ENCODE results near the gene SH2D2A. TPM values are rescaled to one million over a fixed set of nuclear protein-coding genes. Genes with fewer than 3 reads are reported as not detected.

Gene SH2D2A
- total and polyA plus RNA-seq, 9 of the 15 experiments (the other 6 are each of a cell fraction or from before 2014, with no cell fraction given) = 0.89 to 33.6 (median 6.9) TPM

DNA sequence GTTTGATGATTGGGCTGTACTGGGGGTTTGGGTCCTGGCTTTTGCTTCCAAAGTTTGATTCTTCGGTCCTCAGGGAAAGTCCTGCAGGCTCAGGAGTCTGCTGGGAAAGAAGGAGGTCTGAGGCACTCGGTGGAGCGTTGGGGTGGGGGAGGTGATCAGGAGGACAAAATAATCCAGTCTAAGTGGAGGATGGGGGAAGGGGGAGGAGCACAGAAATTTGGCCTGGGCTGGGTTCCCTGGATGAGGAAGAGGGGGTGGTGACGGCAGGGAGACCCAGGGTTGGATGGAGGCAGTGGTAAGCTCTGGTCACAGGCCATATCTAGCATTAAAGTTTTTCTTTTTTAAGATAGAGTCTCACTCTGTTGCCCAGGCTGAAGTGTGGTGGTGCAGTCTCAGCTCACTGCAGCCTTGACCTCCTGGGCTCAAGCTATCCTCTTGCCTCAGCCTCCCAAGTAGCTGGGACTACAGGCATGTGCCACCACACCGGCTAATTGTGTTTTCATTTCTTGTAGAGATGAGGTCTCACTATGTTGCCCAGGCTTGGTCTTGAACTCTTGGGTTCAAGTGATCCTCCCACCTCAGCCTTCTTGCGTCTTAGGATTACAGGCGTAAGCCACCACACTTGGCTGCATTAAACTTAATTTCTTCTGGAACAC is 6.8 kb downstream of the SH2D2A start:
- FAIRE-seq = no peak
- no peak for ATAC-seq
- ChIA-PET POLR2A (interaction anchor here (0.9 to 1.1 kb wide), 3 partner anchors 13 to 81 kb away, joined by 3 read pairs; partner anchors contain the start of genes ISG20L2, METTL25B and NTRK1), CTCF (ENCODE audit: low intra/inter-chr PET ratio) (interaction anchor here (0.5 kb wide), 1 partner anchor 31 kb away, joined by 3 read pairs; no protein-coding TSS in a partner anchor)
- H3K9me3 ChIP-seq (replicated peaks; ENCODE audit: control insufficient read depth, insufficient read depth, low read depth, low read length) = no peaks in the 10 kb centered on the region
- peaks cover 25% of the 10 kb centered on the region; the same call in 2 of the 3 replicates for H3K36me3 ChIP-seq (ENCODE audit: control insufficient read depth, insufficient read depth, low read length)
- H3K9me1 ChIP-seq (ENCODE audit: control insufficient read depth, insufficient read depth, low read length) = no peaks in the 10 kb centered on the region
- no peak for DNase-seq (ENCODE audit: extremely low read depth in 1 of 4, low spot score in 3 of 4)
- TF ChIP-seq CC2D1A (IDR thresholded peaks at IDR 0.05) = no peak
- no peak for TF ChIP-seq KAT8 (IDR thresholded peaks at IDR 0.05; ENCODE audit: low read depth)
- no peak for TF ChIP-seq RBBP5 (IDR thresholded peaks at IDR 0.05; ENCODE audit: borderline replicate concordance, insufficient read depth, low read length, poor library complexity, severe bottlenecking)
- no peak for TF ChIP-seq TCF7L2 (IDR thresholded peaks at IDR 0.05; ENCODE audit: low read depth, low read length)
- in situ Hi-C loops (cut with MboI) = no loop called here
- H4K20me1 ChIP-seq (replicated peaks; ENCODE audit: control insufficient read depth, insufficient read depth, low read length) = no peaks in the 10 kb centered on the region
- no peaks in the 10 kb centered on the region for H3K27me3 ChIP-seq (ENCODE audit: control insufficient read depth in 2 of 2, insufficient read depth in 2 of 2, low read length in 2 of 2)
- no peak overlapping the region; a peak in 1 of 4 replicates for H3K9ac ChIP-seq (ENCODE audit: insufficient read depth in 1 of 2, low read depth in 2 of 2, low read length in 2 of 2)
- intact Hi-C loops (cut with micrococcal nuclease) = no loop called here
- no TSS peak for BruUV-seq (replicated peaks)
- no peak overlapping the region for H3K4me2 ChIP-seq (ENCODE audit: insufficient read depth, low read length)
- no peak overlapping the region for H2AFZ ChIP-seq (ENCODE audit: low read depth, low read length)
- WGBS (ENCODE audit: insufficient coverage, low coverage, missing lambda C conversion rate) = 64% methylated on average over 7 of the region's 7 CpGs
- no peak overlapping the region for H3K27ac ChIP-seq (ENCODE audit: extremely low read depth, low read depth, low read length)
- peaks cover 17% of the 10 kb centered on the region for H3K79me2 ChIP-seq (ENCODE audit: control insufficient read depth, insufficient read depth, low read length)
- H3K4me3 ChIP-seq = no peak overlapping the region
- H3K4me1 ChIP-seq (replicated peaks in 1 of 2; ENCODE audit: control insufficient read depth in 2 of 2, insufficient read depth in 2 of 2, low read length in 2 of 2) = peaks cover 39 to 40% of the 10 kb centered on the region in 2 experiments

DNA sequence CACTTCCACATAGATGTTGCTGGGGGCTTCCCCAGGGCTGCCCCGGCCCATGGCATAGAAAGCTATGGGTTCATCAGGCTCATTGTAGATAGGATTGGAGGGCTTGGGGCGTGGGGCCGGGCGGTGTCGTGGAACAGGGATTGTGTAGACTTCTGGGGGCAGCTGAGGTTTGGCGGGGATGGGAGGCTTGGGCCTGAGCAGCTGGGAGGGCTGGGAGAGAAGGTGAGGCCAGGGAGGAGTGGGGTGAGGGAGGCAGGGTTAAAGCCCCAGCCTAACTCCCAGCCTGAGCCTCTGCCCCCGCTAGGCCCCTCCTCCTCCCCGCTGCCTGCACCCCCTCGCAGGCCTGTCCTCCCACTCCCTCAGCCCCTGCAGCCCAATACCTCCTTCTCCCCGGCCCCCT is 7.4 kb downstream of the SH2D2A start:
- ATAC-seq (no peak), FAIRE-seq (no peak), DNase-seq (ENCODE audit: extremely low read depth in 1 of 4, low spot score in 3 of 4) (no peak)
- peaks cover 15% of the 10 kb centered on the region for H3K79me2 ChIP-seq (ENCODE audit: control insufficient read depth, insufficient read depth, low read length)
- peaks cover 25% of the 10 kb centered on the region; the same call in 2 of the 3 replicates for H3K36me3 ChIP-seq (ENCODE audit: control insufficient read depth, insufficient read depth, low read length)
- H3K27me3 ChIP-seq (ENCODE audit: control insufficient read depth in 2 of 2, insufficient read depth in 2 of 2, low read length in 2 of 2) = no peaks in the 10 kb centered on the region
- H2AFZ ChIP-seq (ENCODE audit: low read depth, low read length) = no peak overlapping the region
- no peaks in the 10 kb centered on the region for H3K9me1 ChIP-seq (ENCODE audit: control insufficient read depth, insufficient read depth, low read length)
- POLR2A ChIA-PET = interaction anchor here (0.6 to 1.1 kb wide), 3 partner anchors 13 to 81 kb away, joined by 3 read pairs; partner anchors contain the start of genes ISG20L2 and METTL25B
- intact Hi-C loops (cut with micrococcal nuclease) = no loop called here
- WGBS (ENCODE audit: insufficient coverage, low coverage, missing lambda C conversion rate) = 75% methylated on average over 3 of the region's 10 CpGs
- no peaks in the 10 kb centered on the region for H3K9me3 ChIP-seq (replicated peaks; ENCODE audit: control insufficient read depth, insufficient read depth, low read depth, low read length)
- TF ChIP-seq RBFOX2 (IDR thresholded peaks at IDR 0.05; ENCODE audit: low read depth, low read length) (0 out of 2 replicates have a peak, but pooled peaks have one; percentile 31), ZNF263 (CRISPR knock-in tag; IDR thresholded peaks at IDR 0.05; ENCODE audit: borderline replicate concordance) (0 out of 2 replicates have a peak, but pooled peaks have one; percentile 18), ZNF551 (CRISPR knock-in tag; IDR thresholded peaks at IDR 0.05) (no peak)
- CTCF ChIA-PET (ENCODE audit: low intra/inter-chr PET ratio) = interaction anchor here (0.5 kb wide), 1 partner anchor 32 kb away, joined by 3 read pairs; no protein-coding TSS in a partner anchor
- no peak overlapping the region for H3K4me2 ChIP-seq (ENCODE audit: insufficient read depth, low read length)
- no peaks in the 10 kb centered on the region for H4K20me1 ChIP-seq (replicated peaks; ENCODE audit: control insufficient read depth, insufficient read depth, low read length)
- peak overlapping the region in 1 of 2 experiments; percentile 59; a peak in 1 of 4 replicates for H3K9ac ChIP-seq (ENCODE audit: insufficient read depth in 1 of 2, low read depth in 2 of 2, low read length in 2 of 2)
- H3K4me1 ChIP-seq (replicated peaks in 1 of 2; ENCODE audit: control insufficient read depth in 2 of 2, insufficient read depth in 2 of 2, low read length in 2 of 2) = peaks cover 37 to 40% of the 10 kb centered on the region in 2 experiments
- in situ Hi-C loops (cut with MboI) = no loop called here
- no peak overlapping the region for H3K4me3 ChIP-seq
- H3K27ac ChIP-seq (ENCODE audit: extremely low read depth, low read depth, low read length) = no peak overlapping the region
- no TSS peak for BruUV-seq (replicated peaks)

Measured in K562 (cell line).